Mammary epithelial cell (primary cell): ENCODE results near the gene FANCE.

Experiments used
- EZH2 ChIP-seq: IDR thresholded peaks from 2 replicates; pipeline ENCODE4 v1.6.1; 2012; ENCODE audit warnings: low read length, inconsistent platforms, borderline replicate concordance
- TF ChIP-seq, protein P1 (sequence below), 2 donors: IDR thresholded peaks in 1 of 2; conservative IDR thresholded peaks in 1 of 2; 2 replicates each; pipeline ENCODE4 v1.5.1; 2011 to 2012; ENCODE audit warnings: inconsistent platforms in 2 of 2, low read length in 2 of 2, mild to moderate bottlenecking in 2 of 2, control low read depth in 1 of 2, low read depth in 1 of 2; ENCODE audit not compliant: insufficient read depth in 1 of 2; ENCODE audit errors: extremely low read depth in 1 of 2

DNA sequence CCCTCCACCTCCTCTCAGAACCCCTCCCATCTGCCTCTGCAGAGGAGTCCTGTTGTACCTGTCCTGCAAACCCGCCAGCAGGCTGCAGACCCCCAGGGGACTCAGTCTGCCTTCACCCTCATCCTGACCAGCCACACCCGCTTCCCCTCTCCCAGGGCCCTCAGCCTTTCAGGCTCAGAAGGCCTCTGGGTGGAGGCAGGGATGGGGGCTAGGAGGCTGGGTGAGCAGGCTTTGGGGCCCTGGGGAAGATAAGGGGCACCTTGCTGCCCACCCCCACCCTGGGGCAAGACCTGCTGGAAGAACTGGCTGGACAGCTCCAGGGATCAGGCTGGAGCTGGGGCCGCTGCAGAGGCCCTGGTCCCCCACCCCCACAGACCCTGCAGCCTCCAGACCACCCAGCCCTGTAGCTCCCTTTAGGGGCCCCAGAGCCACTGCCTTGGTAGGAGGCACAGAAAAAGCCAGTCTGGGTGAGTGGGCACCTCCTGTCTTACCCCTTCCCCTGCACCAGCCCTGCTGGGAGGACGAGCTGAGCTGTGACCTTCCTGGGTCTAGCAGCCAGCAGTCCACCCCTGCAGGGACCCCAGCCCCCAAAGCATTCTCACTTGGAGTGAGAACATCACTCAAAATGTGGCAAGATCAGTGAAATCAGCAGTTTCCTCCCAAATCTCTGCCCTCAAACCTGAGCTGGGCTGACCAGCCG lies 39.6 kb downstream of the FANCE start:
- TF ChIP-seq, protein P1, sequence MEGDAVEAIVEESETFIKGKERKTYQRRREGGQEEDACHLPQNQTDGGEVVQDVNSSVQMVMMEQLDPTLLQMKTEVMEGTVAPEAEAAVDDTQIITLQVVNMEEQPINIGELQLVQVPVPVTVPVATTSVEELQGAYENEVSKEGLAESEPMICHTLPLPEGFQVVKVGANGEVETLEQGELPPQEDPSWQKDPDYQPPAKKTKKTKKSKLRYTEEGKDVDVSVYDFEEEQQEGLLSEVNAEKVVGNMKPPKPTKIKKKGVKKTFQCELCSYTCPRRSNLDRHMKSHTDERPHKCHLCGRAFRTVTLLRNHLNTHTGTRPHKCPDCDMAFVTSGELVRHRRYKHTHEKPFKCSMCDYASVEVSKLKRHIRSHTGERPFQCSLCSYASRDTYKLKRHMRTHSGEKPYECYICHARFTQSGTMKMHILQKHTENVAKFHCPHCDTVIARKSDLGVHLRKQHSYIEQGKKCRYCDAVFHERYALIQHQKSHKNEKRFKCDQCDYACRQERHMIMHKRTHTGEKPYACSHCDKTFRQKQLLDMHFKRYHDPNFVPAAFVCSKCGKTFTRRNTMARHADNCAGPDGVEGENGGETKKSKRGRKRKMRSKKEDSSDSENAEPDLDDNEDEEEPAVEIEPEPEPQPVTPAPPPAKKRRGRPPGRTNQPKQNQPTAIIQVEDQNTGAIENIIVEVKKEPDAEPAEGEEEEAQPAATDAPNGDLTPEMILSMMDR (conservative IDR thresholded peaks at IDR 0.05 in 1 of 2, IDR thresholded peaks at IDR 0.05 in 1 of 2; ENCODE audit: extremely low read depth in 1 of 2, insufficient read depth in 1 of 2, low read depth in 1 of 2, low read length in 2 of 2) = no peak
- no peak for TF ChIP-seq EZH2
